Kidney epithelial cell (primary cell): Measurements from ENCODE around the gene SPON1. TPM values are rescaled to one million over a fixed set of nuclear protein-coding genes. Genes with fewer than 3 reads are reported as not detected.

Source experiments
- DNase-seq: peaks from one replicate; pipeline ENCODE4 v3.0.0-alpha.2; 2010; ENCODE audit warnings: low read depth
- H3K27me3 ChIP-seq: 2 replicates; pipeline ENCODE4 v1.6.0; 2011; ENCODE audit warnings: low read length; ENCODE audit not compliant: control insufficient read depth, insufficient read depth
- H3K36me3 ChIP-seq: 2 replicates; pipeline ENCODE4 v1.5.1; 2011; ENCODE audit warnings: low read length; ENCODE audit not compliant: control insufficient read depth, insufficient read depth
- H3K4me3 ChIP-seq: 2 replicates; pipeline ENCODE4 v1.5.1; 2011; ENCODE audit warnings: low read depth, mild to moderate bottlenecking, control low read depth, low read length
- total RNA-seq: library from RNA; depleted of rRNA; stranded (reverse); fragments of >200 nt; gene quantifications from 2 replicates; pipeline ENCODE4 v1.2.3, GENCODE V29; 2015
- TF ChIP-seq, protein P1 (sequence below): IDR thresholded peaks from 2 replicates; pipeline ENCODE4 v1.5.1; 2011; ENCODE audit warnings: mild to moderate bottlenecking, moderate library complexity, low read length, control low read depth, inconsistent platforms; ENCODE audit not compliant: insufficient read depth, poor library complexity, severe bottlenecking

Gene SPON1
- total RNA-seq, 1 donor from 2014 or later = 3.7 TPM

DNA sequence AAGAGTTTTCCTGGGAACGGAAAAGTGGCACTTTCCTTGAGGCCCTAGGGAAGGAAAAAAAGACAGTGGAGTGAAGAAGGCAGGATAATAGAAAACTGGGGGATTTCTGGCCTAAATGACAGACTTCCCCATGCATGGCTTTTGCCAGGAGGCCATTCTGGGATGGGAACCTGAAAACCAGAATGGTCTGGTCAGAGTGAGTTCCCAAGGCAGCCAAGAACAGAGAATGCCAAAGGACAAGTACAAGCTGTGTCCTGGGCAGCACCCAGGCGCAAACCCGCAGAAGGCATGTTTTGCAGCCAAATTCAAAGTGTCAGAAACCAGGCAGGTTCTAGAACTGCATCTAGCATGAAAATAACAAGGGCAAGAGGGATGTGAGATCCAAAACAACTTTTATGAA, 162.4 kb downstream of the SPON1 start:
- no peaks in the 10 kb centered on the region for H3K36me3 ChIP-seq
- H3K27me3 ChIP-seq = no peaks in the 10 kb centered on the region
- TF ChIP-seq, protein P1, sequence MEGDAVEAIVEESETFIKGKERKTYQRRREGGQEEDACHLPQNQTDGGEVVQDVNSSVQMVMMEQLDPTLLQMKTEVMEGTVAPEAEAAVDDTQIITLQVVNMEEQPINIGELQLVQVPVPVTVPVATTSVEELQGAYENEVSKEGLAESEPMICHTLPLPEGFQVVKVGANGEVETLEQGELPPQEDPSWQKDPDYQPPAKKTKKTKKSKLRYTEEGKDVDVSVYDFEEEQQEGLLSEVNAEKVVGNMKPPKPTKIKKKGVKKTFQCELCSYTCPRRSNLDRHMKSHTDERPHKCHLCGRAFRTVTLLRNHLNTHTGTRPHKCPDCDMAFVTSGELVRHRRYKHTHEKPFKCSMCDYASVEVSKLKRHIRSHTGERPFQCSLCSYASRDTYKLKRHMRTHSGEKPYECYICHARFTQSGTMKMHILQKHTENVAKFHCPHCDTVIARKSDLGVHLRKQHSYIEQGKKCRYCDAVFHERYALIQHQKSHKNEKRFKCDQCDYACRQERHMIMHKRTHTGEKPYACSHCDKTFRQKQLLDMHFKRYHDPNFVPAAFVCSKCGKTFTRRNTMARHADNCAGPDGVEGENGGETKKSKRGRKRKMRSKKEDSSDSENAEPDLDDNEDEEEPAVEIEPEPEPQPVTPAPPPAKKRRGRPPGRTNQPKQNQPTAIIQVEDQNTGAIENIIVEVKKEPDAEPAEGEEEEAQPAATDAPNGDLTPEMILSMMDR = no peak
- DNase-seq = no peak
- no peak overlapping the region for H3K4me3 ChIP-seq

- no peaks in the 10 kb centered on the region for H3K36me3 ChIP-seq
- no peak overlapping the region for H3K4me3 ChIP-seq
- TF ChIP-seq, protein P1 = no peak
- no peaks in the 10 kb centered on the region for H3K27me3 ChIP-seq
- peak; percentile 5 for DNase-seq
Observed at GRCh38 chr11:14125529-14125928, 163.0 kb downstream of the SPON1 start.

DNA sequence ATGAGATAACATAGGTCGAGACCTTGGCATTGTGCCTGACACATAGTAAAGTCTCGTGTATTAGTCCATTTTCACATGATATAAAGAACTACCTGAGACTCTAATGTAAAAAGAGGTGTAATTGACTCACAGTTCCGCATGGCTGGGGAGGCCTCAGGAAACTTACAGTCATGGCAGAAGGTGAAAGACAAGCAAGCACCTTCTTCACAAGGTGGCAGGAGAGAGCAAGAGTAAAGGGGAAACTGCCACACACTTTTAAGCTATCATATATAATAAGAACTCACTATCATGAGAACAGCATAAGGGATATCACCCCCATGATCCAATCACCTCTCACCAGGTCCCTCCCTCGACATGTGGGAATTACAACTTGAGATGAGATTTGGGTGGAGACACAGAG, 165.2 kb downstream of the SPON1 start:
- TF ChIP-seq, protein P1 = no peak
- H3K36me3 ChIP-seq = no peaks in the 10 kb centered on the region
- DNase-seq = no peak
- H3K27me3 ChIP-seq = no peaks in the 10 kb centered on the region
- H3K4me3 ChIP-seq = no peak overlapping the region

GRCh38 chr11:14132312-14132711, 169.8 kb downstream of the SPON1 start:
- Histone ChIP-seq H3K36me3 (no peaks in the 10 kb centered on the region), H3K4me3 (no peak overlapping the region), H3K27me3 (no peaks in the 10 kb centered on the region)
- DNase-seq = no peak
- TF ChIP-seq, protein P1 = no peak

DNA sequence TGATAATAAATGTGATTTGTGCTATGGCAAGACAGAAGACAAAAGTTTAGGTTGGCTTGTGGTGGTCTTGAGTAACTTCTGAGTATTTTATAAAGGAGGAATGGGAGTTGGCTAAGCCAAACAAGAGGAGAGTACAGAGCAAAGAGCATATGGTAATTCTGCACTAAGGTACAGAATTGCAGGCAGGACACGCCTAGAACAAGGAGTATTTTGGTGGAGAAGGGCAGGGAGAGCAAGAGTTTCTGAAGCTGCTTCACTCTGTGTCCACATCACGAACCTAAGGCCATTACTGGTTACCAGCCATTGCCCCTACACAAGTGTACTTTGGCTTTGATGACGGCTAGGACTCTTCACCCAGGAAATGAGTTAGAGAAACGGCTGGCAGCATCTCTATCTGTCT, 170.9 kb downstream of the SPON1 start:
- no peak for DNase-seq
- H3K4me3 ChIP-seq = no peak overlapping the region
- no peaks in the 10 kb centered on the region for H3K36me3 ChIP-seq
- no peaks in the 10 kb centered on the region for H3K27me3 ChIP-seq
- TF ChIP-seq, protein P1 = no peak

DNA sequence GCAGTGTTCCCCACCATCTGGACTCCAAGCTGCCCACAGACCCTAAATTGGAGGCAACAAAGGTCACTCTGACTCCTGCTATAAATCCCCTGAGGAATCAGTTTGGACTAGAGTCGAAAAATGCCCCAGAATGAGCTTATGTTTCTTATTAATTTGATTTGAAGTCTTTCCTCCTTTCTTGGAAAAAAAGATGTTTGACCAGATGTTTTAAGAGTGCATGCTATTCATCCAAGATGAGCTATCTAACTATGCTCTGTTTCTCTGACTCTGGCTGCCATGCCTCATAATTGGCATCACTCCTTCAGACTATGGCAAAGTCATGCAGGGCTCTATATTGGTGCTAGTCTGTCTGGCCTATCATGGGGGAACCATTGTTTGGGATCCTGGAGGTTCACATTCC, 174.0 kb downstream of the SPON1 start:
- H3K36me3 ChIP-seq = no peaks in the 10 kb centered on the region
- no peak overlapping the region for H3K4me3 ChIP-seq
- TF ChIP-seq, protein P1 = no peak
- no peak for DNase-seq
- H3K27me3 ChIP-seq = no peaks in the 10 kb centered on the region
